Keratinocyte (primary cell): ENCODE measurements around the gene LTN1. TPM values are rescaled to one million over a fixed set of nuclear protein-coding genes. Genes with fewer than 3 reads are reported as not detected.

Experiments used
- DNase-seq: peaks from one replicate; pipeline ENCODE4 v3.0.0-alpha.2; 2011; ENCODE audit warnings: low read depth, missing footprints, low spot score
- FAIRE-seq: peaks from 2 replicates; lab custom pipeline; 2011; peaks lifted over from hg19 to GRCh38; lab: Jason Lieb, UNC
- H2AFZ ChIP-seq: 2 replicates; pipeline ENCODE4 v1.6.0; 2012; ENCODE audit warnings: low read length, control low read depth, inconsistent platforms; ENCODE audit not compliant: control insufficient read depth
- H3K27ac ChIP-seq: 2 replicates; pipeline ENCODE4 v1.5.1; 2011; ENCODE audit warnings: low read length; ENCODE audit not compliant: control insufficient read depth, insufficient read depth
- H3K27me3 ChIP-seq: 3 replicates; pipeline ENCODE4 v1.6.0; 2011; ENCODE audit warnings: low read length; ENCODE audit not compliant: control insufficient read depth, insufficient read depth; ENCODE audit errors: extremely low read depth
- H3K36me3 ChIP-seq, 2 experiments: 2 replicates in 1 of 2; 3 replicates in 1 of 2; pipeline ENCODE4 v1.5.1; 2011; ENCODE audit warnings: low read length in 2 of 2, mild to moderate bottlenecking in 1 of 2; ENCODE audit not compliant: control insufficient read depth in 2 of 2, insufficient read depth in 2 of 2; ENCODE audit errors: extremely low read depth in 1 of 2
- H3K4me1 ChIP-seq: 3 replicates; pipeline ENCODE4 v1.5.1; 2011; ENCODE audit warnings: low read length; ENCODE audit not compliant: control insufficient read depth, insufficient read depth; ENCODE audit errors: extremely low read depth
- H3K4me2 ChIP-seq: 3 replicates; pipeline ENCODE4 v1.6.0; 2011; ENCODE audit warnings: low read depth, low read length; ENCODE audit not compliant: control insufficient read depth, insufficient read depth; ENCODE audit errors: extremely low read depth
- H3K4me3 ChIP-seq, 3 experiments: fragments of 200-600 bp in 1 of 3; sonication (generic) in 1 of 3; 2 replicates in 2 of 3; 3 replicates in 1 of 3; pipeline ENCODE4 v1.5.1; 2011 to 2016; ENCODE audit warnings: low read length in 3 of 3, mild to moderate bottlenecking in 3 of 3, control low read depth in 2 of 3, inconsistent platforms in 1 of 3, low read depth in 1 of 3, mixed read lengths in 1 of 3, mixed run types in 1 of 3, moderate library complexity in 1 of 3; ENCODE audit not compliant: control insufficient read depth in 2 of 3, insufficient read depth in 2 of 3; ENCODE audit errors: extremely low read depth in 1 of 3
- H3K79me2 ChIP-seq: 2 replicates; pipeline ENCODE4 v1.6.0; 2012; ENCODE audit warnings: low read length; ENCODE audit not compliant: control insufficient read depth, insufficient read depth
- H3K9ac ChIP-seq: 3 replicates; pipeline ENCODE4 v1.6.0; 2011; ENCODE audit warnings: low read length; ENCODE audit not compliant: control insufficient read depth, insufficient read depth; ENCODE audit errors: extremely low read depth
- H3K9me1 ChIP-seq: 3 replicates; pipeline ENCODE4 v1.6.0; 2011; ENCODE audit warnings: low read length; ENCODE audit not compliant: control insufficient read depth, insufficient read depth; ENCODE audit errors: extremely low read depth
- H3K9me3 ChIP-seq: 2 replicates; pipeline ENCODE4 v1.5.1; 2012; ENCODE audit warnings: low read depth, low read length; ENCODE audit not compliant: control insufficient read depth
- H4K20me1 ChIP-seq: 3 replicates; pipeline ENCODE4 v1.6.0; 2011; ENCODE audit warnings: low read length; ENCODE audit not compliant: control insufficient read depth, insufficient read depth; ENCODE audit errors: extremely low read depth
- EZH2 ChIP-seq: IDR thresholded peaks from one replicate; pipeline ENCODE4 v1.6.1; 2012; ENCODE audit warnings: inconsistent platforms, mild to moderate bottlenecking, low read length, moderate library complexity
- dilution Hi-C: fragments of 300-500 bp; cut with MboI; formaldehyde crosslinking; loops from one replicate; pipeline ENCODE4 v1.7.0; 2020; ENCODE audit warnings: low sequenced_read_pairs; ENCODE audit not compliant: extremely low pct_ligation_motif_present
- polyA plus RNA-seq, 5 experiments: library from polyadenylated mRNA; depleted of rRNA in 3 of 5; stranded (reverse) in 3 of 5; stranded (forward) in 1 of 5; unstranded in 1 of 5; fragments of >200 nt; gene quantifications; 1 replicate in 1 of 5; 2 replicates in 3 of 5; 3 replicates in 1 of 5; pipeline versions ENCODE4 v1.2.1 to v1.2.3, GENCODE V29; 2011 to 2012; ENCODE audit warnings: missing spikeins in 2 of 5, low read depth in 1 of 5, low replicate concordance in 1 of 5
- TF ChIP-seq, protein P1 (sequence below), 3 experiments: IDR thresholded peaks in 1 of 3; conservative IDR thresholded peaks in 1 of 3; optimal IDR thresholded peaks in 1 of 3; 2 replicates in 2 of 3; 3 replicates in 1 of 3; pipeline versions ENCODE3 to v1.5.1; 2011; ENCODE audit warnings: low read length in 3 of 3, mild to moderate bottlenecking in 3 of 3, moderate library complexity in 2 of 3, control low read depth in 1 of 3, inconsistent platforms in 1 of 3; ENCODE audit not compliant: insufficient read depth in 2 of 3; ENCODE audit errors: extremely low read depth in 1 of 3

The LTN1 gene
- polyA plus RNA-seq, 1 donor (not counting 4 experiments of a cell fraction or from before 2014, with no cell fraction given) = 15.8 TPM

DNA sequence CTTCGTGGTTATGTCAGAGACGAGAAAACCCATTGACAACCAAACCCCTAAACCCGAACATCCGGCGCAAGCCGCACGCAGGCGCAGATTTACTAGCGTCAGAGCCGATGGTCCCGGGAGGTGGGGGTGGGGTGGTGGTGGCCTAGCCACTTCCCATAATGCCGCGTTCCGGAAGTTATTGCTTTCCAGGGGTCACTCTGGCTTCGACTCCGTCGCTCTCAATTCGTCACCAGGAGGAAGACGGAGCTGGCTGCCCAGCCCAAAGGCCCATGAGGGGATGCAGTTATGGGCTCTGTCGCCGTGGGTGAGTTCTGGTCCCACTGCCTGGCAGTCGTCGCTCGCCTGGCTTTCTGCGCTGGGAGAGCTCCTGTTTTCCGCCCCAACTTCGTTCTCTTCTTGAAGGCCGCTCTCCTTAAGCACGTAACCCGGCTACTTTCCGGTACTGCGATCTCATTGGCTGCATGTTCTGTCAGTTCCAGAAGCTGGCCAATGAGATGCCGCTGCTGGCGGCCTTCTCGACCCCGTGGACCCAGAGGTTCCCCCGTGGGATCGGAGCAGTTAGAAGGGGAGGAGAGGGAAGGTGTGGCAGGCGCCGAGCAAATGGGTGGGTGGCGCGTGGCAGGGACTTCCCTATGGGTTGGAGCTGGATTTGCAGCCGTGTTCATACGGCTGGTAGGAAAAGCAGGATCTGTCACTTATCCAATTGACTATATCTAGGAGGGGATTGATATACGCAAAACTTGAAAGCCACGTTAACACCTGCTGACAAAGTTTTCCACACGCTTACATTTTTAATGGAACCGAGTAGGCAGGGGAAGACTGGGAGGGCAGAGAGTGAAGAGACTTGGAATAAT is 32.0 kb upstream of the LTN1 start, which contains the start of gene USP16:
Gene USP16, plus strand, starts transcription at position 195 of the 854 bp plus-strand sequence. CDS start 3,246 bp downstream, outside the sequence.
- Histone ChIP-seq H4K20me1 (no peaks in the 10 kb centered on the region), H3K4me3 (peak within 1 kb of the TSS; percentile 56 to 97 (median 92)), H3K9ac (peak within 1 kb of the TSS; percentile 100), H3K36me3 (peaks cover 2 to 6% of the 10 kb centered on the region in 2 experiments), H3K4me1 (peaks cover 12% of the 10 kb centered on the region), H3K27ac (peak within 1 kb of the TSS; percentile 100), H3K9me1 (no peaks in the 10 kb centered on the region), H3K79me2 (peaks cover 41% of the 10 kb centered on the region), H2AFZ (peak within 1 kb of the TSS; percentile 100), H3K4me2 (peak within 1 kb of the TSS; percentile 88), H3K27me3 (no peaks in the 10 kb centered on the region), H3K9me3 (no peaks in the 10 kb centered on the region)
- peak; percentile 89 for DNase-seq
- peak; percentile 62 for FAIRE-seq
- TF ChIP-seq, protein P1, sequence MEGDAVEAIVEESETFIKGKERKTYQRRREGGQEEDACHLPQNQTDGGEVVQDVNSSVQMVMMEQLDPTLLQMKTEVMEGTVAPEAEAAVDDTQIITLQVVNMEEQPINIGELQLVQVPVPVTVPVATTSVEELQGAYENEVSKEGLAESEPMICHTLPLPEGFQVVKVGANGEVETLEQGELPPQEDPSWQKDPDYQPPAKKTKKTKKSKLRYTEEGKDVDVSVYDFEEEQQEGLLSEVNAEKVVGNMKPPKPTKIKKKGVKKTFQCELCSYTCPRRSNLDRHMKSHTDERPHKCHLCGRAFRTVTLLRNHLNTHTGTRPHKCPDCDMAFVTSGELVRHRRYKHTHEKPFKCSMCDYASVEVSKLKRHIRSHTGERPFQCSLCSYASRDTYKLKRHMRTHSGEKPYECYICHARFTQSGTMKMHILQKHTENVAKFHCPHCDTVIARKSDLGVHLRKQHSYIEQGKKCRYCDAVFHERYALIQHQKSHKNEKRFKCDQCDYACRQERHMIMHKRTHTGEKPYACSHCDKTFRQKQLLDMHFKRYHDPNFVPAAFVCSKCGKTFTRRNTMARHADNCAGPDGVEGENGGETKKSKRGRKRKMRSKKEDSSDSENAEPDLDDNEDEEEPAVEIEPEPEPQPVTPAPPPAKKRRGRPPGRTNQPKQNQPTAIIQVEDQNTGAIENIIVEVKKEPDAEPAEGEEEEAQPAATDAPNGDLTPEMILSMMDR (optimal IDR thresholded peaks at IDR 0.05 in 1 of 3, IDR thresholded peaks at IDR 0.05 in 1 of 3, conservative IDR thresholded peaks at IDR 0.05 in 1 of 3; ENCODE audit: extremely low read depth in 1 of 3, insufficient read depth in 2 of 3, low read length in 3 of 3) = peak in 1 of 3 experiments; percentile 2
- no peak for TF ChIP-seq EZH2
- dilution Hi-C loops = no loop called here

DNA sequence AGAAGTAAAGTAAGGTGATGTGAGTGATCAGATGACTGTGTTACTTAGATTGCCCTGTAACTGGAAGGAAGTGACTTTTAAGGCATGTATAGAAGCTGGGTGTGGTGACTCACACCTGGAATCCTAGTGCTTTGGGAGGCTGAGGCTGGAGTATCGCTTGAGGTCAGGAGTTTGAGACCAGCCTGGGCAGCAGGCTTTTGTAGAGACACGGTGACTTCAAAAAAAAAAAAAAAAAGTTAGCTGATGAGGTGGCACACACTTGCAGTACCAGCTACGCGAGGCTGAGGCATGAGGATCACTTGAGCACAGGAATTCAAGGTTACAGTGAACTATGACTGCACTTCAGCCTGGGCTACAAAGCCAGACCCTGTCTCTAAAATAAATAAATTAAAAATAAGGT is 29.5 kb upstream of the LTN1 start:
- DNase-seq (no peak), FAIRE-seq (no peak)
- Histone ChIP-seq H3K4me3 (no peak overlapping the region), H3K9me3 (no peaks in the 10 kb centered on the region), H3K4me1 (peaks cover 19% of the 10 kb centered on the region), H3K79me2 (peaks cover 43% of the 10 kb centered on the region), H3K9ac (no peak overlapping the region), H2AFZ (no peak overlapping the region), H3K9me1 (no peaks in the 10 kb centered on the region), H3K36me3 (peaks cover 0 to 3% of the 10 kb centered on the region in 2 experiments), H4K20me1 (no peaks in the 10 kb centered on the region), H3K27ac (no peak overlapping the region), H3K27me3 (no peaks in the 10 kb centered on the region), H3K4me2 (no peak overlapping the region)
- TF ChIP-seq, protein P1 (optimal IDR thresholded peaks at IDR 0.05 in 1 of 3, IDR thresholded peaks at IDR 0.05 in 1 of 3, conservative IDR thresholded peaks at IDR 0.05 in 1 of 3; ENCODE audit: extremely low read depth in 1 of 3, insufficient read depth in 2 of 3, low read length in 3 of 3) = no peak
- no peak for TF ChIP-seq EZH2
- dilution Hi-C loops = no loop called here
